ENCODE data around the gene MED12L.

GRCh38 chr3:151460774-151461450 lies 375.4 kb downstream of the MED12L start, which contains the start of gene IGSF10:
- no peak for TF ChIP-seq BACH2 (CRISPR knock-in tag; IDR thresholded peaks at IDR 0.05; ENCODE audit: borderline replicate concordance)
- TF ChIP-seq PATZ1 (CRISPR knock-in tag; IDR thresholded peaks at IDR 0.05; ENCODE audit: borderline replicate concordance), result no peak
- no peak for TF ChIP-seq RARB (CRISPR knock-in tag; IDR thresholded peaks at IDR 0.05)
- no peak for TF ChIP-seq ESRRG (CRISPR knock-in tag; IDR thresholded peaks at IDR 0.05)
- TF ChIP-seq SNAI2 (CRISPR knock-in tag; IDR thresholded peaks at IDR 0.05), result no peak
- no peak for TF ChIP-seq ZNF565 (CRISPR knock-in tag; conservative IDR thresholded peaks at IDR 0.05; ENCODE audit: low read depth)
- TF ChIP-seq TCF4 (CRISPR knock-in tag; IDR thresholded peaks at IDR 0.05; ENCODE audit: borderline replicate concordance), result no peak
- TF ChIP-seq TSHZ2 (CRISPR knock-in tag; IDR thresholded peaks at IDR 0.05), result no peak
- no peak for TF ChIP-seq ARNTL (CRISPR knock-in tag; IDR thresholded peaks at IDR 0.05; ENCODE audit: borderline replicate concordance, low read depth)
- no peak for TF ChIP-seq ZNF8 (CRISPR knock-in tag; IDR thresholded peaks at IDR 0.05)
